ENCODE measurements around the gene C19orf25.

Gene C19orf25

DNA sequence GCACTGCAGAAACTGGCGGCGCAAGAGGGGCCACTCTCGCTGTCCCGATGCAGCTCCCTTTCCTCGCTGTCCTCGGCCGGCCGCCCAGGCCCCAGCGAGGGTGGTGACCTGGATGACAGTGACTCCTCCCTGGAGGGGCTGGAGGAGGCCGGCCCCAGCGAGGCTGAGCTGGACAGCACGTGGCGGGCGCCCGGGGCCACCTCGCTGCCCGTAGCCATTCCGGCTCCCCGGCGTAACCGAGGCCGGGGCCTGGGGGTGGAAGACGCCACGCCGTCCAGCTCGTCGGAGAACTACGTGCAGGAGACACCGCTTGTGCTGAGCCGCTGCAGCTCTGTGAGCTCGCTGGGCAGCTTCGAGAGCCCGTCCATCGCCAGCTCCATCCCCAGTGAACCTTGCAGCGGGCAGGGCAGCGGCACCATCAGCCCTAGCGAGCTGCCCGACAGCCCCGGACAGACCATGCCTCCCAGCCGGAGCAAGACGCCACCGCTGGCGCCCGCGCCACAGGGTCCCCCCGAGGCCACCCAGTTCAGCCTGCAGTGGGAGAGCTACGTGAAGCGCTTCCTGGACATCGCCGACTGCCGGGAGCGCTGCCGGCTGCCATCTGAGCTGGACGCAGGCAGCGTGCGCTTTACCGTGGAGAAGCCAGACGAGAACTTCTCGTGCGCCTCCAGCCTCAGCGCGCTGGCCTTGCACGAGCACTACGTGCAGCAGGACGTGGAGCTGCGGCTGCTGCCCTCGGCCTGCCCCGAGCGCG lies 12.4 kb downstream of the C19orf25 start:
- DNase-seq (ENCODE audit: low read depth in 2 of 2, low spot score in 1 of 2) = no peak

DNA sequence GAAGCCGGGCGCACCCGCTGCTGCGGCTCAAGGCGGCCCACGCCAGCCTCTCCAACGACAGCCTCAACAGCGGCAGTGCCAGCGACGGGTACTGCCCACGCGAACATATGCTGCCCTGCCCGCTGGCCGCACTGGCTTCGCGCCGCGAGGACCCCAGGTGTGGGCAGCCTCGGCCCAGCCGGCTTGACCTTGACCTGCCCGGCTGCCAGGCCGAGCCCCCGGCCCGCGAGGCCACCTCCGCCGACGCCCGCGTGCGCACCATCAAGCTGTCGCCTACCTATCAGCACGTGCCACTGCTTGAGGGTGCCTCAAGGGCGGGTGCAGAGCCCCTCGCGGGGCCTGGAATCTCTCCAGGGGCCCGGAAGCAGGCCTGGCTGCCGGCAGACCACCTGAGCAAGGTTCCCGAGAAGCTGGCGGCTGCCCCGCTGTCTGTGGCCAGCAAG lies 13.0 kb downstream of the C19orf25 start:
- DNase-seq (ENCODE audit: low read depth in 2 of 2, low spot score in 1 of 2) = no peak

GRCh38 chr19:1465191-1466016 lies 13.6 kb downstream of the C19orf25 start:
- no peak for DNase-seq (ENCODE audit: low read depth in 2 of 2, low spot score in 1 of 2)

GRCh38 chr19:1461862-1462261 lies 17.2 kb downstream of the C19orf25 start:
- DNase-seq (ENCODE audit: low read depth in 2 of 2, low spot score in 1 of 2) = no peak

- DNase-seq (ENCODE audit: low read depth in 2 of 2, low spot score in 1 of 2) = no peak
These were observed 18.7 kb downstream of the C19orf25 start for GRCh38 chr19:1460033-1460995.

DNA sequence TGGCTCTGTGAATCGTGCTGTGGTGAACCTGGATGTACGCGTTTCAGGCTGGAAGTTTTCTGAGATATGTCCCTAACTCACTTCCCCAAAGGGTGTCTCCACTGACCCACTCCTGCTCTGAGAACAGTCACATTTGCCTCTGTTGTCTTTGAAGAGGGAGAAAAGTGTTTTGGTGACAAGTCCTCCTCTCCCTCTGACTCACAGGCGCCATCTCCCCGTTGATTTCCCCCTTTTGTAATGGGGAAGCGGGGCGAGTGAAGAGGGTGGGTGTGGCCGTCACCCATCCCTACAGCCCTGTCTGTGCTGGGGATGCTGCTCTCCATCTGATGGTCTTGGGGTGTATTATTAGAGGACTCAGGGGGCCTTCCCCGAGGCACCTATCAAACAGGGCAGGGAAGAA lies 19.5 kb downstream of the C19orf25 start:
- DNase-seq (ENCODE audit: low read depth in 2 of 2, low spot score in 1 of 2) = no peak

DNA sequence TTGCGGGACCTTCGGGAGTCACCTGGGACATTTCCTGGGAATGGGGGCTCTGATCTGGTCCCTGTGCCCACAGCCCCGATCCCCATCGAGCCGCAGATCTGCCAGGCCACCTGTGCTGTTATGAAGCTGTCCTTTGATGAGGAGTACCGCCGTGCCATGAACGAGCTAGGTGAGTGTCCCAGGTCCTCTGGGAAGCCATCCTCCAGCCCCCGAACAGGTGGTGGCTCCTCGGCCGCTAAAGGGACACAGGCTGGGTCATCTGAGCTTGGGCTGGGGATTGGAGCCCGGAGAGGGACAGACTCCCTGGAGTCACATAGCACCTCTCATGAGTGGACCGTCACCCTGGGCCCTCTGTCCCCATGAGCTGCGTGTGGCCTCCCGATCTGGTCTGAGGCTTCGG lies 21.1 kb downstream of the C19orf25 start:
- no peak for DNase-seq (ENCODE audit: low read depth in 2 of 2, low spot score in 1 of 2)

DNA sequence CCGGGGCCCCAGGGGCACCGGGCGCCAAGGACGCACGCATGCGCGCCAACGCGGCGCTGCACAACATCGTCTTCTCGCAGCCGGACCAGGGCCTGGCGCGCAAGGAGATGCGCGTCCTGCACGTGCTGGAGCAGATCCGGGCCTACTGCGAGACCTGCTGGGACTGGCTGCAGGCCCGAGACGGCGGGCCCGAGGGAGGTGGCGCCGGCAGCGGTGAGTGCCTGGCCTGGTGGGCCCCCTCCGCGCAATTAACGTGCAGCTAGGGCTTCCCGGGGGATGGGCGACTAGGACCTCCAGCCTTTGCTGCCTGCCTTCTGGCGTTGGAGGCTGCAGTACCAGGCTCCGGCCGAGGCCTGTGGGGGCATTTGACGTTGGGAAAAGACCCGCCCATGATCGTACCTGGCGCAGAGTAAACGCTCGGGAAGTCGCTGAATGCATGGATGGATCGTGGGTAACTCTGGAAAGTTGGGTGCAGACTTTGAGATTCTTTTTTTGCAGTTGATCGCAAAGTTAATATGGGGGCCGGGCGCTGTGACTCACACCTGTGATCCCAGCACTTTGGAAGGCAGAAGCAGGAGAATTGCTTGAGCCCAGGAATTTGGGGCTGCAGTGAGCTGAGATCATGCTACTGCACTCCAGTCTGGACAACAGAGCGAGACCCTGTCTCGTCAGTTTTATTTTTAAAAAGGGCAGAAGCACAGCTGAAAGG lies 21.8 kb downstream of the C19orf25 start:
- no peak for DNase-seq (ENCODE audit: low read depth in 2 of 2, low spot score in 1 of 2)

GRCh38 chr19:1456121-1456900 lies 22.7 kb downstream of the C19orf25 start:
- no peak for DNase-seq (ENCODE audit: low read depth in 2 of 2, low spot score in 1 of 2)

GRCh38 chr19:1455336-1456120 lies 23.5 kb downstream of the C19orf25 start:
- no peak for DNase-seq (ENCODE audit: low read depth in 2 of 2, low spot score in 1 of 2)

DNA sequence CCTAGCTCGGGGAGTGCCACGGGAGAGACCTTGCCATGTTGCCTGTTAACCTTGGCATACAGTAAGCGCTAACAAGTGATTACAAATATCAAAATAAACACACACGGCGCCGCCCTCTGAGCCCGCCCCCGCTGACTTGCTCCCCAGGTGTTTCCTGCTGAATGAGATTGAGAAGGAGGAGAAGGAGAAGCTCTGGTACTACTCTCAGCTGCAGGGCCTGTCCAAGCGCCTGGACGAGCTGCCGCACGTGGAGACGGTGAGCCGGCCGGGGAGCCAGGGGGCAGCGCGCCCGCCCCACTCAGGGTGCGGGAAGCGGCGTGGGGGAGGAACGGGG lies 24.0 kb downstream of the C19orf25 start:
- no peak for DNase-seq (ENCODE audit: low read depth in 2 of 2, low spot score in 1 of 2)

- no peak for DNase-seq (ENCODE audit: low read depth in 2 of 2, low spot score in 1 of 2)
These were observed 25.3 kb downstream of the C19orf25 start for GRCh38 chr19:1453525-1454364.

DNA sequence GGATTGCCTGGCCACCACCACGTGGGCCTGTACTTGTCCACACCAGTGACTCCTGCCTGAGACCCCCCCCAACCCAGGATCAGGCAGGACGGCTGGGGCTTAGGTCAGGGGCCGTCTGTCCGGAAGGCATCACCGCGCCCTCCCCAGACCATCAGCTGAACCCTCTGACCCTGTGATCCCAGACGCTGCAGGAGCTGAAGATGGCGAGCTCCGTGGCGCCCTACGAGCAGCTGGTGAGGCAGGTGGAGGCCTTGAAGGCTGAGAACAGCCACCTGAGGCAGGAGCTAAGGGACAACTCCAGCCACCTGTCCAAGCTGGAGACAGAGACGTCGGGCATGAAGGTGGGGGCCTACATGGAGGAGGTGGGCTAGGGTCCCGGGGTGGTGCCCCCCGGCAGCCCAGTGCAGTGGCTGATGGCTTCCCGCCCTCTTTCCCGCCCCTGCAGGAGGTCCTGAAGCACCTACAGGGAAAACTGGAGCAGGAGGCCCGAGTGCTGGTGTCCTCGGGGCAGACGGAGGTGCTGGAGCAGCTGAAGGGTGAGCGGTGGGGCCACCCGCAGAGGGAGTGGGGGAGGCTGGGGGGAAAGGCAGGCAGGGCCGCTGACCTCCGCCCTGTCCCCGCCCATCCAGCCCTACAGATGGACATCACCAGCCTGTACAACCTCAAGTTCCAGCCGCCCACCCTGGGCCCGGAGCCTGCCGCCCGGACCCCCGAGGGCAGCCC lies 26.1 kb downstream of the C19orf25 start:
- DNase-seq (ENCODE audit: low read depth in 2 of 2, low spot score in 1 of 2) = no peak

DNA sequence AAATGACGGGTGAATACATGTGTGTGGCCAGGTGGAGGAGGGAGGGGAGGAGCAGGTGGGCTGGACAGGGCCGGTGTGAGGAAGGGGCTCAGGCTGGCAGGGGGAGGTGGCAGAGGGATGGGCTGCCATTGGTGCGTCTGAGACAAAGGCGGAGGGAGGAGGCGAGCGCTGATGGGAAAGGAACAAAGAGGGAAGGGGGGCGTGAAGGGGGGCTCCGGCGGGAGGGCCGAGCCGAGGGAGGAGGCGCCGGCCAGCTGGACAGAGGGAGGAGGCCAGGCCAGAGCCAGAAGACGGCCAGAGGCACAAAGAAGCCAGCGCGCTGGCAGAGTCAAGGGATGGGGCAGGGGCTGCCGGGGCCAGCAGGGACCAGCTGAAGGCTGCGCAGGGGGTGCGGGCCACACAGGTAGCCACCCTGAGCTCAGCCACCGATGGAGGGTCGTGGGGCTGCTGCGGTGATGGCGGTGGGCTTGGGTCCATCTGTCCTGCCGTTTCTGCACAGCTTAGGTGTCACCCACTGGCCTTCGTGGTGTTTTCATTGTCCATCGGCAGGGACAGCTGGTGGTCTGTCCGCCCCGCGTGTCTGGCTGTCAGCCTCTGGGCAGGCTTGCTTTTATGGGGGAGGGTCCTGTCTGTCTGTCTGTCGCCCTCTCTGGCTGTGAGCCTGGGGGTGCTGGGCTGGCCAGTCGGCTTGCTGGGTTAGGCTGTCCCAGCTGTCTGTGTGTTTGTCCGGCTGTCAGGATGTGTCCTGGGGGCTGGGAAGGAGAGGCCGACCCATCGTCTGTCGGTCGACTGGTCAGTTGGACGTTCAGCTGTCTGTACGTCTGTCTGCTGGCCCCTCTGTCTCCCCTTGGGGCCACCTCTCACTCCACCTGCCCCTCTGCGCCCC lies 26.9 kb downstream of the C19orf25 start:
- no peak for DNase-seq (ENCODE audit: low read depth in 2 of 2, low spot score in 1 of 2)

DNA sequence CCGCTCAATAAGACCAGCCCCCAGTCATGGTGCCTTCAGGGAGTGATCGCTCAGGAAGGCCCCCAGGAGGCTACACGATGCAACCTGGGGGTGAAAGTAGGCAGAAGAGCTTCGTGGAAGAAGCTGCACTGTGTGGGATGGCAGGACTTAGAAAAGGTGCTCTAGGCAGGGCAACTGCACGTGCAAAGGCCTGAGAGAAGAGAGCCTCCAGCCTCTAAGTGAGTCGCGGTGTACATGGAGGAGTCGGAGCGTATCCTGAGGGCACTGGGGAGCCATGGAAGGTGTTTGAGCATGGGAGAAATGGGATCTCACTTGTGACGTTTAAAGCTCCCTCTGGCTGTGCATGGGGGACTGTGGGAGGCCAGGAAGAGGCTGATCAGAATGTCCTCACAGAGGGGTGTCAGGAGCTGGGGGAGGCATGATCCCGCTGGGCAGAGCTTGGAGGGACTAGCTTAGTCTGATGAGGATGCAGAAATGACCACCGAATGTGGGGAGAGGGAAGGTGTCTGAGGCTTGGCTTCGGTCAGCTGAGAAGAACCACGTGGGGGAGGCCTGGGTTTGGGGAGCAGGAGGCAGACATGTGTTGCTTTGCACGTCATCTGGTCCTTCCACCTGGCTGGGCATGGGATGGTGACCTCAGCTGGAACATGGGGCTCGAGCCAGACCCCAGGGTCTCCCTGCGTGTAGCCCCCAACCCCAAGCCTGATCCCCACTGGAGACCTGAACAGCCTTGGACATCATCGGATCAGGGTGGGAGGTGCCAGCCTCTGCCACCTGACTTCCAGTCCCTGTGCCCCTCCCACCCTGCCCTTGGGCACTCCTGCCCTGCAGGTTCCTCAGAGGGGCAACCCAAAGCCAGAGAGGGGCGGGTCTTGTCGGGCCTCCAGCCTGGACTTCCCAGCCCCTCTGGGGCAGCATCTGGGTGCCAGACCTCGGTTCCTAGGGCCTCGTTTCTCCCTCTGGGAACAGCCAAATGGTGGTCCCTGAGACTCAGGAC lies 28.0 kb downstream of the C19orf25 start:
- DNase-seq (ENCODE audit: low read depth in 2 of 2, low spot score in 1 of 2) = no peak

Measured in stimulated activated CD8-positive, alpha-beta memory T cell treated with anti-CD3 and anti-CD28 coated beads, Interleukin-4, amount 100 ng/mL, for 1 hour (primary cell).